Measurements from ENCODE around the gene C8A.

C8A gene

GRCh38 chr1:56964349-56965017, 109.9 kb downstream of the C8A start:
- in situ Hi-C loops (cut with MboI; ENCODE audit: low sequenced_read_pairs), result no loop called here

DNA sequence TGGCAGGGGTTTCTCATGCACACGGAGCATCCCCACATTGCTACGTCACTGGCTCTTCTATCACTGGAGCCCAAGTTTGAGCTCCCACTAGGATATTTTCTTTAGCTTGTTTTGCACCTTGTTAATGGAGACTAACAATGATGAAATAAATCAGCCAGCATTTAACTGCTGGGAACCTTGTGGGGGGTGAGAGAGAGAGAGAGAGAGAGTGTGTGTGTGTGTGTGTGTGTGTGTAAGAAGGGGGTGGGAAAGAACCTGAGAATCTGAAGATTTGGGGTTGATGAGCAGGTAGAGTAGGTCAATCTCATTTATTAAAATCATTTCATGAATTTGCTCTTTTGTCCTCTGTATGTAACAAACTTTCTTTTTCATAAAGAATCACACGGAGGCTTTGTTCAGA, 110.6 kb downstream of the C8A start:
- in situ Hi-C loops (cut with MboI; ENCODE audit: low sequenced_read_pairs), result no loop called here

- in situ Hi-C loops (cut with MboI; ENCODE audit: low sequenced_read_pairs), result no loop called here
These were observed 111.5 kb downstream of the C8A start, which contains the start of gene C8B for GRCh38 chr1:56965916-56966697. C8B (minus strand) TSS chr1:56966015; CDS start chr1:56965948, 67 bp downstream.

GRCh38 chr1:56966698-56966999, 112.1 kb downstream of the C8A start:
- in situ Hi-C loops (cut with MboI; ENCODE audit: low sequenced_read_pairs), result no loop called here

- in situ Hi-C loops (cut with MboI; ENCODE audit: low sequenced_read_pairs), result no loop called here
These were observed 112.8 kb downstream of the C8A start for GRCh38 chr1:56967355-56967754.
